SU-DHL-6 (cell line): ENCODE data around the gene BMPR1B.

Experiments used
- H2AFZ ChIP-seq: fragments of 200-600 bp; sonication (generic); 2 replicates; pipeline ENCODE4 v1.6.1; 2014; ENCODE audit warnings: low read depth, mild to moderate bottlenecking, moderate library complexity, mixed read lengths, antibody characterized with exemption, low read length; ENCODE audit not compliant: severe bottlenecking
- H3F3A ChIP-seq: fragments of 200-600 bp; shearing (Covaris generic); 2 replicates; pipeline ENCODE4 v1.6.0; 2016; ENCODE audit warnings: antibody characterized with exemption, mild to moderate bottlenecking; ENCODE audit not compliant: insufficient read depth
- H3K27ac ChIP-seq: fragments of 200-600 bp; sonication (generic); 2 replicates; pipeline ENCODE4 v1.5.1; 2016; ENCODE audit warnings: low read depth, mild to moderate bottlenecking, low read length, moderate library complexity, mixed read lengths
- H3K27me3 ChIP-seq: fragments of 200-600 bp; sonication (generic), shearing (Covaris generic); 2 replicates; pipeline ENCODE4 v1.6.0; 2014; ENCODE audit warnings: mild to moderate bottlenecking, low read length
- H3K36me3 ChIP-seq: fragments of 200-600 bp; sonication (generic); 2 replicates; pipeline ENCODE4 v1.6.1; 2014; ENCODE audit warnings: mild to moderate bottlenecking, low read length, mixed read lengths
- H3K4me2 ChIP-seq: fragments of 300-600, 200-600 bp; shearing (Covaris generic), sonication (generic); 2 replicates; pipeline ENCODE4 v1.6.0; 2014; ENCODE audit warnings: low read length, low read depth, mild to moderate bottlenecking; ENCODE audit not compliant: poor library complexity, severe bottlenecking
- H3K4me3 ChIP-seq: fragments of 200-600 bp; sonication (generic); 2 replicates; pipeline ENCODE4 v1.5.1; 2014; ENCODE audit warnings: antibody characterized with exemption, low read length, mild to moderate bottlenecking, mixed read lengths; ENCODE audit not compliant: insufficient read depth, poor library complexity, severe bottlenecking
- H3K79me2 ChIP-seq: fragments of 200-600 bp; sonication (generic); 2 replicates; pipeline ENCODE4 v1.6.1; 2014; ENCODE audit warnings: mild to moderate bottlenecking, low read length, moderate library complexity; ENCODE audit not compliant: insufficient read depth
- H3K9ac ChIP-seq: fragments of 200-600 bp; sonication (generic); 2 replicates; pipeline ENCODE4 v1.7.0; 2014; ENCODE audit warnings: mild to moderate bottlenecking, low read length
- H3K9me2 ChIP-seq: fragments of 200-600 bp; sonication (generic); replicated peaks from 2 replicates; pipeline ENCODE4 v1.6.1; 2014; ENCODE audit warnings: low read length; ENCODE audit not compliant: insufficient read depth
- H3K9me3 ChIP-seq: fragments of 200-600 bp; sonication (generic); 2 replicates; pipeline ENCODE4 v1.6.1; 2014; ENCODE audit warnings: low read length, mixed read lengths; ENCODE audit not compliant: insufficient read depth
- H4K20me1 ChIP-seq: fragments of 200-600 bp; sonication (generic); 2 replicates; pipeline ENCODE4 v1.6.1; 2014; ENCODE audit warnings: low read depth, mild to moderate bottlenecking, antibody characterized with exemption, low read length, moderate library complexity, mixed read lengths
- EZH2phosphoT487 ChIP-seq: fragments of 200-600 bp; sonication (generic), shearing (Covaris generic); conservative IDR thresholded peaks from 2 replicates; pipeline ENCODE4 v1.6.1; 2018; ENCODE audit warnings: mild to moderate bottlenecking, antibody characterized with exemption, low read length, moderate library complexity, mixed read lengths
- TF ChIP-seq, protein P1 (sequence below): fragments of 200-600 bp; sonication (generic); IDR thresholded peaks from one replicate; pipeline ENCODE4 v1.5.1; 2017; ENCODE audit warnings: antibody characterized with exemption, mild to moderate bottlenecking, low read length, moderate library complexity; ENCODE audit not compliant: insufficient read depth, poor library complexity, severe bottlenecking

The BMPR1B gene

DNA sequence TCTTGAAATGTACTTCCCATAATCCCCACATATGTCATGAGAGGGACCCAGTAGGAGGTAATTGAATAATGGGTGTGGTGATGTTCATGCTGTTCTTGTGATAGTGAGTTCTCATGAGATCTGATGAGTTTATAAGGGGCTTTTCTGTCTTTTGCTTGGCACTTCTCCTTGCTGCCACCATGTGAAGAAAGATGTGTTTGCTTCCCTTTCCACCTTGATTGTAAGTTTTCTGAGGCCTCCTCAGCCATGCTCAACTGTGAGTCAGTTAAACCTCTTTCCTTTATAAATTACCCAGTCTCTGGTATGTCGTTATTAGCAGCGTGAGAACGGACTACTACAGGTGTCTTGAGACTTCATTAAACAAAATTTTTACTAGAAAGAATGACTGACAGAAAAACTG lies 323.2 kb downstream of the BMPR1B start:
- Histone ChIP-seq H3K4me2 (no peak overlapping the region), H2AFZ (no peak overlapping the region), H3K36me3 (no peaks in the 10 kb centered on the region)

DNA sequence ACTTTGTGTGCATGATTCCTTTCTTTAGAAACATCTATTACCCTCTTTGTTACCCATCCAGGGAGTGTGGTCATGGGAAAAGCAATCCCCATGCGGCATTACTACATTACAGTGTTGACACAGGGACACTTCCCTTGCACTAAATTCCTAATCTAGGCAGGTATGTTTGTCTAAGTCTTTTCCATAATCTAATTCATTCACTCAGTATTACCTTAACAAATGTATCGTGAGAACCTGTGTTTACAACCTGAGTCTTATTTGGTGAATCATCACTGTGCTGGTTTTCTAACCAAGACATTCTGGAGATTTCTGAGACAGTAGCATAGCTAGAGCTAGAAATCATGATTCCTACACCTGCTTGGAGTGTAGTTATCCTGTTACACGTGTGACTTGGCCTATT lies 326.8 kb downstream of the BMPR1B start:
- Histone ChIP-seq H3K27me3 (no peaks in the 10 kb centered on the region), H3K27ac (no peak overlapping the region), H3K9ac (no peak overlapping the region), H3K9me3 (no peaks in the 10 kb centered on the region), H4K20me1 (no peaks in the 10 kb centered on the region), H2AFZ (no peak overlapping the region), H3K36me3 (no peaks in the 10 kb centered on the region), H3F3A (no peaks in the 10 kb centered on the region), H3K9me2 (no peaks in the 10 kb centered on the region), H3K79me2 (no peaks in the 10 kb centered on the region), H3K4me2 (no peak overlapping the region), H3K4me3 (no peak overlapping the region)
- TF ChIP-seq EZH2phosphoT487 = no peak
- TF ChIP-seq, protein P1, sequence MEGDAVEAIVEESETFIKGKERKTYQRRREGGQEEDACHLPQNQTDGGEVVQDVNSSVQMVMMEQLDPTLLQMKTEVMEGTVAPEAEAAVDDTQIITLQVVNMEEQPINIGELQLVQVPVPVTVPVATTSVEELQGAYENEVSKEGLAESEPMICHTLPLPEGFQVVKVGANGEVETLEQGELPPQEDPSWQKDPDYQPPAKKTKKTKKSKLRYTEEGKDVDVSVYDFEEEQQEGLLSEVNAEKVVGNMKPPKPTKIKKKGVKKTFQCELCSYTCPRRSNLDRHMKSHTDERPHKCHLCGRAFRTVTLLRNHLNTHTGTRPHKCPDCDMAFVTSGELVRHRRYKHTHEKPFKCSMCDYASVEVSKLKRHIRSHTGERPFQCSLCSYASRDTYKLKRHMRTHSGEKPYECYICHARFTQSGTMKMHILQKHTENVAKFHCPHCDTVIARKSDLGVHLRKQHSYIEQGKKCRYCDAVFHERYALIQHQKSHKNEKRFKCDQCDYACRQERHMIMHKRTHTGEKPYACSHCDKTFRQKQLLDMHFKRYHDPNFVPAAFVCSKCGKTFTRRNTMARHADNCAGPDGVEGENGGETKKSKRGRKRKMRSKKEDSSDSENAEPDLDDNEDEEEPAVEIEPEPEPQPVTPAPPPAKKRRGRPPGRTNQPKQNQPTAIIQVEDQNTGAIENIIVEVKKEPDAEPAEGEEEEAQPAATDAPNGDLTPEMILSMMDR = no peak

More for the DNA sequence above, 323.2 kb downstream of the BMPR1B start:
- TF ChIP-seq, protein P1 = no peak
- no peak for TF ChIP-seq EZH2phosphoT487
- Histone ChIP-seq H3K79me2 (no peaks in the 10 kb centered on the region), H3K9me2 (no peaks in the 10 kb centered on the region), H3K4me3 (no peak overlapping the region), H4K20me1 (no peaks in the 10 kb centered on the region), H3K9ac (no peak overlapping the region), H3K9me3 (no peaks in the 10 kb centered on the region), H3F3A (no peaks in the 10 kb centered on the region), H3K27me3 (no peaks in the 10 kb centered on the region), H3K27ac (no peak overlapping the region)

DNA sequence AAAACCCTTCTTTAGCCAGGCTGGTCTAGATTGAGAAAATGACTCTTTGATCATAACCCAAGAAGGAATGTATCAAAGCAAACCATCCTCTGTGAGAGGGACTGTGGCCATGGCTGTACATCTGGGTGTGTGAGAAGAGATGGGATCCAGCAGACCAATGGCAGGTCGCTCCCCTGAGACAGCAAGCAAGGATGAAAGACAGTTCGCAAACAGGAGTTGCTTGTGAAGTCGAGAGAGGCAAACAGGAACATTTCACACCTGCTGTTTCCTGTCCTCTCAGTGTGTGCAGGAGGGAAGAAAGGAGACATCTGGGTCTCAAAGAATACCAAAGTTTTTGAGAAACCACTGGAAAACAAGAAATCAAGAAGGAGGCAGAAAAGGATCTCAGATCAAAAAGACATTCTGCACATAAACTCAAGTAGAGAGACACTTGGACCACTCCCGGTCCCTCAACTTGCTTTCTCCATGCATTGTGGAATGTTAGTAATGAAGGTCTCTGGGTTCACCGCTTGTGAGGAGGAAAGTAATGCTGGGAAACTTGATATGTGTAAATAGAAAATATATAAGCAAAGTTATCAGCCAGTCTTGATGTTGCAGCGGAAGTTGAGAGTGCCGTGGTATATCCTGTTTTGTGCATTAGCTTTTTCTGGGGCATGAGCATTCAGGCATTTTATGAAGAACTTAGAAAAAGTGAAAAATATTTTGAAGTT lies 327.5 kb downstream of the BMPR1B start:
- no peaks in the 10 kb centered on the region for H3K79me2 ChIP-seq
- no peak overlapping the region for H2AFZ ChIP-seq

More for the DNA sequence above, 327.5 kb downstream of the BMPR1B start:
- Histone ChIP-seq H3K4me3 (no peak overlapping the region), H3F3A (no peaks in the 10 kb centered on the region), H3K4me2 (no peak overlapping the region), H3K9me2 (no peaks in the 10 kb centered on the region), H3K27me3 (no peaks in the 10 kb centered on the region), H3K27ac (no peak overlapping the region), H3K9me3 (no peaks in the 10 kb centered on the region), H3K9ac (no peak overlapping the region), H3K36me3 (no peaks in the 10 kb centered on the region), H4K20me1 (no peaks in the 10 kb centered on the region)
- TF ChIP-seq EZH2phosphoT487 = no peak
- TF ChIP-seq, protein P1 = no peak
